NCI-H146 (cell line): ENCODE data around the gene GDF2.

Experiments
- DNase-seq: peaks from one replicate; lab custom pipeline; 2025; lab: John Stamatoyannopoulos, UW

Gene GDF2

DNA sequence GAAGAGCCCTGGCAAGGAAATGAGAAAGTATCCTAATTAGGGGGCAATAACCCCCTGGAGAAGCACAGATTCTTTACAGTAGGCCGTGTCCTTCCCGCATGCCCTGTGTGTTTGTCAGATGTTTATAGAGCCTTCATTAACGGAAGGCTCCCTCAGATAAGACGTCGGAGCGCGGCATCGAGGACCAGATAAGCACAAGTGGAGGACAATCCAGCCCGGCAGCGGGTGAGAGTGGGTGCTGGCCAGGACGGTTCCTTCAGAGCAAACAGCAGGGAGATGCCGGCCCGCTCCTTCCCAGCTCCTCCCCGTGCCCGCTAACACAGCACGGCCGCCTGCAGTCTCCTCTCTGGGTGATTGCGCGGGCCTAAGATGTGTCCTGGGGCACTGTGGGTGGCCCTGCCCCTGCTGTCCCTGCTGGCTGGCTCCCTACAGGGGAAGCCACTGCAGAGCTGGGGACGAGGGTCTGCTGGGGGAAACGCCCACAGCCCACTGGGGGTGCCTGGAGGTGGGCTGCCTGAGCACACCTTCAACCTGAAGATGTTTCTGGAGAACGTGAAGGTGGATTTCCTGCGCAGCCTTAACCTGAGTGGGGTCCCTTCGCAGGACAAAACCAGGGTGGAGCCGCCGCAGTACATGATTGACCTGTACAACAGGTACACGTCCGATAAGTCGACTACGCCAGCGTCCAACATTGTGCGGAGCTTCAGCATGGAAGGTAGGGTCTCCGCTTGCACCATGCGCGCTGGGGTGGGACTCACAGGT, at the start of gene GDF2:
TSS of gene GDF2 (plus strand) at position 155 of the 762 bp plus-strand sequence. CDS start at position 370, 215 bp downstream.
- DNase-seq: no peak

DNA sequence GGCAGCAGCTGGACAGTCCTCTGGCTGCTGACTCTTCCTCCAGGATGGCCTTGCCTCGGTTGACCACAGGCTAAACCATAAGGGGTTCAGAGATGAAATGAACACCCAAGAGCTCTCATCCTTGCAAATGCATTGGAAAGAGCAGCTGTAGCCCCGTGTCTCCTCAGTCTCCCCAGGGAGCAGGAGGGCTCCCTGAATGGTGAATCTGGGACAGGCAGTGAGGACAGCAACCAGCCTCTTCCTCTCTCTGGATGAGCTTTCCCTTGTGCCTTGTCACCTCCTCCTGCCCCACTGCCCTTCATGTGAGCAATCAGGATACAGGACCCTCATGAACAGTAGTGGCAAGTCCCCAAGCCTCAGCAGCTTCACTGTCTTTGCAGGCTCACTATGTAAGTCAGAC, 46.2 kb upstream of the GDF2 start:
- no peak for DNase-seq

DNA sequence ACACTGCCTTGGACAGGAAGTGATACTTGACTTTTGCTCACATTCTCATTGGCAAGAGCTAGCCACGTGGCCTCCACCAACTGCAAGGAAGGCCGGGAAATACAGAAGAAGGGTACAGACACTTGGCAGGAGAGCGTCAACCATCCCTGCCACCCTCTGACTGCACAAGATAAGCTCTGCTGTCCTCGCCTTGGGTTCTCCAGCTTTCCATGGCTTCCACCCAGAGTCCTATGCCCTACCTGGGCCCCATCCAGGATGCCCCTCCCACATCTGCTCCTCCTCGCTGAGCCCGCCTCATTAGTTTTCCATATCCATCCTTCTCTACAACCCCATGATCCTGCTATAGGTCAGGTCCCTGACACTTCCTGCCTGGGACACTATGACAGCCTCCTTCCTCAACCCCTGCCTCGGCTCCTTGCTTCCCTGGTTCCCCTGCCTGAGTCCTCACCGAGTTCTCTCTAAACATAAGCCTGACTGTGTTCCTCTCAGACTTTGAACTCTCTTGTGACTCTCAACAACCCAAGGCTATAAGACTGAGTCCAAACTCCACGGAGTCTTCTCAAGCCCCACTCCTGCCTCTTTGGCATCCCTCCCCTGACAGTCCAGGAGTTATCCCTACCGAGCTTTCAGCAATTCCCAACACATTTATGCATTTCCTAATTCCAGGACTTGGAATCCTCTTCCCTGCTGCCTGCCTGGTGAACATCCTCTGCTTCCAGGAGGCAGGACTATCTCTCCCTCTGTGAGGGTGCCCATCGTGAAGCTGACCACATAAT, 45.5 kb upstream of the GDF2 start:
- no peak for DNase-seq

DNA sequence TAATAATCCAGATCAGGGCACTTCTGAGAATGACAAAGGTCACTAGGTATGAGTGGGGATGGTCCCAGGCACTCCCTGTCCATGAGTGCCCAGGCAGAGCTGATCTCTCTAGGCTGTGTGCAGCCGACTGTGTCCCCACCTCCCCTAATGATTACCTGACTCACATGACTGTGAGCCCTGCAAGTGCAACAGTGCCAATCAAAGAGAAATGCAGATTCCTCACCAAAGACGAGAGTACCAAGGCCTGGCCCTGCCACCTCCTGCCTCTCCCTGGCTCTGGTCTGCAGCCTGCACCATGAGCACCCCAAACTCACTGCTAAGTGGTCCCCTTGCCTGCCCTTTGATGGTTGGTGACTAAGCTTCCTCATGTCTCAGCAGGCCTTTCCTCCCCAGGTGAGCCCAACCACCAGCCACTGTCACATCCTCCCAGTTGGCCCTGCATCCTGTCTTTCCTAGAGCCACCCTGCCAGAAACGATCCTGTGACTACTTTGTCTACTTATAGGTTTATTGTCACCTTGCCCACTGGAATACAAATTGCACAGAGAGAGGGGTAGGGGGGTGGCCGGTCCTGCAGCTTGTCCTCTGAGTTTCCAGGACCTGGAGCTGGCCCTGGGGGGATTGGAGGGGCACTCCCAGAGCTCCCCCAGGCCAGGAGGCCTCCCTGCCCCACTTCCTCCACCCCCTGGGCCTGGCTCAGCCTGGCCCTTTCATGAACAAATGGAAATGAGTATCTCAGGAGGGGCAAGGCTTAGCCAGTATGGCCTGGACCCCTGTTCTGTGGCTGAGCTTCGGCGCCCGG, 44.7 kb upstream of the GDF2 start:
- DNase-seq: no peak

DNA sequence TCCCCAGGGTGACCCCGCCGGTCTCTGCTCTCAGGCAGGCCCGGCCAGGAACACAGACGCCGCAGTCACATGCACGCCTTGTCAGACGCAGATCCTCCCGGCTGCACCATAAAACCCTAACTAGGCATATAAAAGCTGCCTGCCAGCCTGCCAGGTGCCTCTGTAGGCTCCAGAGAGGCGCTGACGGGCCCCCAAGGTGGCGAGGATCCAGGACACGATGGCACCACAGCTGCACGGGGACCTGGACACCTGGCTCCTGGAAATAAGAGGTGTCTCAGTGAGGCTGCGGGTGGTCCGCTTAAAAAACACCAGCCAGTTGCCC, 44.1 kb upstream of the GDF2 start:
- DNase-seq: no peak

DNA sequence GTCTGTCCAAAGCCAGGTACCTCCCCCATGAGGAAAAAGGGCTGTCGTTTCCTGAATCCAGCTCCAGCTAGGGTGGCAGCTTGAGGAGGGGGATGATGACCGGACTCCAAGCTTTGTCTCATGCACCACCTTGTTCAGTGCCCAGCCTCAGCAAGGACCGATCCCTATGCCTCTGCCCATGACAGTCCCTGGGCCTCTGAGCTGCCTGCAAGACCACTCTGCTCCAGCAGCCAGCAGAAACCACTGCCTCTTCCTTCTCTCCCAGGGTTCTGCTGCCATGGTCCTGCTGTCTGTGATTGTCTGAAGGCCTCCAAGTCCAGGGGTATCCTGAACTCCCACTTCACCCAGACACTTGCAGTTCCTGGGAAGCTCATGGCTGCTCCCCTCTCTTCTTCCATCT, 43.5 kb upstream of the GDF2 start:
- no peak for DNase-seq

DNA sequence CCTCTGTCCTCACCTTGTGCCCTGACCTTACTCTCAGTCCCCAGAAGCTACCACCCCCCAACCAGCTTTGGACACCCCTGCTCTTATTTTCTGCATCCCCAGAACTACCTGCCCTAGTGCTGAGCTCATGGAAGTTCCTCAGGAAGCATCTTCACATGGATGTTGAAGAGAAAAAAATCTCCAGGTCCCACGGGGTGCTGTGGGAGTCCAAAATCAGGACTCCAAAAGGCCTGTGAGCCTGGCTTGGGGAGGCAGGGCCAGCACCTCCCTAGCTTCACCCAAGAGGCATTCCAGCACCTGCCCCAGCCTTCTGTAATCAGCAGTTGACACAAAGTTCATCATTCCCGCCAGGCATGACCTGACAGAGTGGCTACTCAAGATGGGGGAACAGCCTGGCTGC, 43.0 kb upstream of the GDF2 start:
- no peak for DNase-seq

DNA sequence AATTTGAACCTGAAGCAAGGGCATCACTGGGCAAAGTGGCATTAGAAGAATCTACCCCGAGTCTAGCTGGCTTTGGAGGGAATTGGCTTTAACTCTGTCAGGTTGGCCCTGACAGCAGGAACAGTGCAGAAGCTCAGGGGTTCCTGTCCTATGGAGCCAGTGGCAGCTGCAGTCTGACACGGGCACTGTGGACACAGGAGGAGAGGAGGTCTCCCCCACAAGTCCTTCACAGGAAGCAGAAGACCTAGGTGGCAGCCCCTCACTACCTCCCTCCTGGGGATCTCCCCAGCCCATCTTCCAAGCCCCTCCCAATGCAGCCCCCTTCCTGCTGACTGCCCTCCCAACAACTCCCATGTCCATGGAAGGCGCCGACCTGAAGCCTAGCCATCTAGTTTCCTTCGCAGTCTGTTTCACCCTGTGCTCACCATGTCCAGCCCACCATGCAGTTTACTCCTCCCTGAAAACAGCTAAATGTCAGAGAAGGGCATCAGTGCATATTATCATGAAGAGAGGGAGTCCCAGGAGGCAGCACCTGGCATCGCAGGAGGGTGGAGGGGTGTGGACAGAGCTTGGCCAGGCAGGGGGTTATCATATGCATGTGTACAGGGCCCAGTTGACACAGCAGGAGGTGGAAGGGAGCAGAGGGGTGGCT, 40.1 kb upstream of the GDF2 start:
- DNase-seq: peak; percentile 70

DNA sequence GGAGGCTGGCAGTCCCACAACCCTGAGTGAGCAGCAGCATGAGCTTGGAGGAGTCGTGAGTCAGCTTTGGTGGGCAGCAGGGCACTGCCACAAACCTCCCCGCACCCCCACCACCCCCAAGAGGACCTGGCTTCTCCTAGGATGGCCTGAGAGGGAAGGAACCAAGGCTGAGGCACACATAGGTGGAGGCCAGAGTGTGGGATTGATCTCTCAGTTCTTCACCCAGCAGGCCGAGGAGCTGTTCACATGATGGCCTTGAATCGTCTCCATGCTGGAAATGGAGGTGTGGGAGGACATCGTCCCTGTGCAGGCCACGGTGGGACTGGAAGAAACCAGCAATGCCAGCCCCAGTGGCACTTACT, 39.6 kb upstream of the GDF2 start:
- DNase-seq: no peak

DNA sequence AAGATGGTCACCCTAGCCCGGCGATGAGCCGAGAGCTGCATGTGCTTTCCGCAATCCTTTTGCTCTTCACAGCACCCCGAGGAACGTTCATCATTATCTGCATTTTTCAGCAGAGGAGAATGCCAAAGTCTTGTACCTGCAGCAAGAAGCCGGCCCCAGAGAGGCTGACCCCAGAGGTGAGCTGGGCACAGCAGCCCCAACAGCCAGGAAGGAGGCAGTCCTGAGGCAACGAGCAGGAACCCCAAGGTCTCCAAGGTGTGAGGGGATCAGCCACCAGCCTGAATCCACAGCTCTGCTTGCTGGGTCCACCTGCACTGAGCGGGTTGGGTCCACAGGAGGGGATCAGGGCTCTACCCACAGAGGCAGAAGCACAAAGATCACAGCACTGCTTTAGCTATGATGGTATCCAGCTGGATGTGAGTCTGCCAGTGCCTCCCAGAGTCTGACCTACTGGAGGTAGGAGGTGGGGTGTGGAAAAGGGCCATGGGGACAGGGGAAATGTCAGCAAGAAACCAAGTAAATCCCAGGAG, 39.1 kb upstream of the GDF2 start:
- no peak for DNase-seq

DNA sequence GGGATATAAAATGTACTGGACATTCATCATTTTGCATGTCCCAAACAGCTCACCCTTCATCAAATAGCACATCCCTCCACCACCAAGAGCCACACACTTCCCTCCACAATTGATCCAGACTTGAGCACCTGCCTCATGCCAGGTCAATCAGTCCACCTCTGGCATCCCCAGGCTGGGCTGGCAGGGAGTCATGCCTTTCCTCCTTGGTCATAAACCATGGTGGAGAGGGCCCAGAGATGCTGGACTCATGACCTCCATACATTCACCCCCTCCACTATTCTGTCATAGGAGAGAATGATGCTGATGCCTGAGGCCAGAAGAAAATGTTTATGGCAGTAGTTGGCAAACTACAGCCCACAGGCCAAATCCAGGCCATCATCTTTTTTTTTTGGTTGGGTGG, 38.4 kb upstream of the GDF2 start:
- DNase-seq: no peak

DNA sequence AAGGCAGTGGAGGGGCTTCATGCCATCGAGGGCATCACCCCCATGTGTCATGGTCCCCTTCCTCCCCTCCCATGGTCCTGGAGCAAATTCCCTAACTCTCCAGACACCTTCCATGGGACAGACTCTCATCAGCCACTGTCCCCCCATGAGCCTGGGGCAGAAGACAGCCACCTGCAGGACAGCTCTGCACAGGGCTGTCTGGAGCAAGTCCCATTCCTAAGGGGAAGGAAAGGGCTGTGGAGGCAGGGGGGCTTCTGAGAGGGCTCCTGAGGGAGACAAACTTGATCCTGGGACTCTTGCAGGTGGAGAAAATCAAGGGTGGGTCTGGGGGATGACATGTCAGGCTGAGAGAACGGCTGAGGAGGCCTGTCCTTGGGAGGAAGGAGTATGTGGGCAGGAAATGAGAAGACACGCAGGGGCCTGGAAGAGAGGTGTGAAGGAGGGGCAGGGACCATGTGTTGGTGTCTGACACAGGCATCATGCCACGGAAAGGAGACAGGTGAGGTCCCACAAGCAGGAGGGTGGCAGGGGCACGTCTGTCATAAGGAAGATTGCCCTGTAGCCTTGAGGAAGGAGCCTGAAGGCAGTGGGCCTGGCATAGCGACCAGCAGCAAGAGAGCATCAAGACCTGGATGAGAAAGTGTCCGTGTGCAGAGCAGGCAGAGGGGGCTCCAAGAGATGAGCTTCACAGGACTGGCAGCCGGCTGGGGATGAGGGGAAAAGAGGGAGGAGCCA, 36.7 kb upstream of the GDF2 start:
- no peak for DNase-seq

DNA sequence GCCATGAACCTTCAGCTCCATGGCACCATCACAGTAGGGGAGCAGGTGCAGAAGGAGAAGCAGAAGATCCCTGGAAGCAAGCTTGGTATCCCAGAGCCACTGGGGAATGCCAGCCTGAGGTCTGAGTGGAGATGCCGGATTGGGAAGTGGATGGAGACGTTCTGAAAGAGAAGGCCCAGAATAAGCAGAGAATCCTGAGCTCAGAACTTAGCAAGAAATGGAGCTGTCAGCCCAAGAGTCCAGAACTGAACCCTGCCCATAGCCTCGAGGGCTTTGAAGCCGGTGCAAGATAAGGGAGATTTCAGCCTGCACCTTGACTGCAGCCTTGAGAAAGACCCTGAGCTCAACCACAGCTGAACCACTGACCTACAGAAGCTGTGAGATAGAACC, 36.1 kb upstream of the GDF2 start:
- no peak for DNase-seq

DNA sequence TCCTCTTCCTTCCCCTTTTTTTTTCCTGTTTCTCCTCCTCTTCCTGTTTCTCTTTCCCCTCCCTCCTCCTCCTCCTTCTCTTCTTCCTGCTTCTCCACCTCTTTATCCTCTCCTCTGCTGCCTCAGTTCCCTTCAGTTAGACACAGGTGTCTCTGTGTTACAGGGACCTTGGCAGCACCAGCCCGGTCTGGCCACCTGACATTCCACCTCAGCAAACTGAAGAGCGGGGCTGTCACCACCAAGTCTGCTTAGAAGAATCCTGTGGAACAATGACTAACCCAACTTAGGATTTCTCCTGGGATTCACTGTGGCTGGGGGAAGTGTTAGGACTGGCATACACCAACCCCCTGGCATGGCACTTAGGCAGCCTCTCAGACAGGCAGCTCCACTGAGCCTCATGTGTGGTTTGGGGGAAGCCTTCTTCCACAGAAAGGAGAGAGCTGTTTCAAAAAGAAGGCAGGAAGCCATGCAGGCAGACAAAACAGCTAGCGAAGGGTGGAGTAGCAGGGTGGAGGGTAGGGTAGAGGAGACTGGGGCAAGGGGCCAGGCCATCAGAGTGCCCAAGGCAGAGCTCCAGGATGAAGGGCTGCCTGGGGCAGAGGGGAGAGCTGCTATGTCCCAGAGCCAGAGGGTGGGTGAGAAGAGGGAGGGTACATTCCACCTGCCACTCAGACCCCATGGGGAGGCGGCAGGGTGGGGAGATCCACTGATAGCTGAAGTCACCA, 35.5 kb upstream of the GDF2 start:
- no peak for DNase-seq

DNA sequence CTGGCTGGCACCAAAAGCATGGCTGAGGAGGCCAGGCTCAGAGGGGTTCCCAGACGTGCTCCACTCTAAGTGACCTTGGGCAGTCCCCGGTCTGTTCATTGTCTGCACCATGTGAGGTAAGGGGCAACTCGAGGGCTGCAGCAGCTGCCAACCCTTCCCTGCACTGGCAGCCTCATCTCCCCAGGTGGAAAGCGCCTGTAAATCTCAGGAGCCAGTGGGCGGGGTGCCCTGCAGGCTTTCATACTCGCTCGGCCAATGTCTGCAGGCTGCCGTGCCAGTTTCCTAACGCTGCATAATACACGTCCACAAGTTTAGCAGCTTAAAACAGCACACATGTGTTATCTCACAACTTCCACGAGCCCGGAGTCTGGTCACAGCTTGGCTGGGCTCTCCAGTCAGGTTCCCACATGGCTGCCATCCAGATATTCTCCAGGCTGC, 34.9 kb upstream of the GDF2 start:
- DNase-seq: no peak

DNA sequence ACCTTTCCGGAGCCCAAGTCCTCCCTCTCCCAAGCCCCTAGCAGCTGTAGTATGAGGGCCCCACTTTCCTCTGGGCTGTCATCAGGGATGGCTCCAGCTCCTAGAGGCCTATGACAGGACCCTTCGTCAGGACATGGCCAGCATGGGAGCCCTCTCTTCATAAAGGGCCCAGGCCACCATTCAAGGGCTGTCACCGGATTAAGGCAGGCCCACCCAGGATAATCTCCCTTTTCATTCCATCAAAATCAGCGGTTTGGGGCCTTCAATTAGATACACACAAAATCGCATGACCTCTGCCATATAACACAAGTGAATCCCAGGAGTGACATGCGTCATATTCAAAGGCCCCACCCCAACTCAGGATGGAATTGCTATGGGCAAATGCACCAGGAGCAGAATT, 34.4 kb upstream of the GDF2 start:
- DNase-seq: no peak

DNA sequence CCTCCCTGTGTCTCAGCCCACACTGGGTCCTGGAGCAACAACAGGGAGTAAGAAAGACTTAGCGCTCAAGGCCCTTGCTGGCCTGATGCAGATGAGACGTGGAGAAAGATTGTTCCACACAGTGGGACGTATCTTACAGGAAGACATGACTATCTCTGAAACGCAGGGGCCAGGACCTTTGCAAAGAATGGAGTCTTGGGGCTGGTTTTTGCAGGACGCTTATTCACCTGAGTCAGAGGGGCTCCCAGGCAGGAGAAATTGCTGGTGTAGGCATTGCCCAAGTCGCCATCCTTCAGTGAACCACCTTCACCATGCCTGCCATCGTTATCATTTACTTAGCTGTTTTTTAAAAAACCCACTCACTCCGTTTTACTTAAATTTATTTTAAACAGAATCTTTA, 34.0 kb upstream of the GDF2 start:
- no peak for DNase-seq

DNA sequence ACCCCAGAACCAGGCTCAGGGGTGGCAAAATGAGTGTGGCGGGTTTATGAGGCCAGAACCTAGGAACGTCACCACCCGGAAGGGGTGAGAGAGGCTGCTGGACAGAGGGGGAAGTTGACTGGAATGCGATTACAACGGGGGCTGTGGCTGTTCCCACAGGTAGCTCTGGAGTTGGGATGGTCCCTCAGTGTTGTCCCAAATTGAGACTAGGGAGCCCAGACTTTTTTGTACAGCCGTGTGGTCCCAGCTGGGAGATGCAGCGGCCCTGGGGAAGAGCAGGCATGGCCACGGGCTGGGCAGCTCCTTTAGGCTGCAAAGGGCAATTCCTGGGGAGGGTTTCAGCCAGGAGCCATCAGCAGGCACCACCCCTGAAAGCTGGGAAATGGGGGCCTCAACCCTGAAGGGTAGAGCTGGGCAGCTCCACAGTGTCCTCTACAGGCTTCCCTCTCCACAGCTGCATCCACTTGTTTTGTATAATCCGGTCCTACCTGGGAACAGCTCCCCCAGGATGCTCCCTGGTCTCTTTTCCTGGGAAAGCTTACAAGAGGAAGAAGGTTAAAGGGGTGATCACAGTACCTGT, 33.2 kb upstream of the GDF2 start:
- no peak for DNase-seq

DNA sequence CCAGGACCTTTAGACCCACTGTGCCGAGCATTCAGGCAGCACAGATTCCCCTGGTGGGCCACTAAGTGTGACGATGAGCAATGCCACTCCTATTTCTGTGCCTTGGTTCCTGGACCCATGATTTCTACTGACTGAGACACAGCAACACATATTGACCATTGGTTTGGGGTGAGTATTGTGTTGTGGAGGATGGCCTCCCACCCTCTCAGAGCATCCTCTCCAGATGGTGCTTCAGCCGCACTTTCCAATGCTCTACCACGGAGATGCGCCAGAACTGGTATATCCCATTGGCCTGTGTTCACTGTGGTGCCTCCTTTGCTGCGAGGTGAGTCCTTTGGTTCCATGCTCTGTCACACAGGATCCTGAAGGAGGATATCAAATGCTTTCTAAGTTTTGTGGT, 32.3 kb upstream of the GDF2 start:
- no peak for DNase-seq

DNA sequence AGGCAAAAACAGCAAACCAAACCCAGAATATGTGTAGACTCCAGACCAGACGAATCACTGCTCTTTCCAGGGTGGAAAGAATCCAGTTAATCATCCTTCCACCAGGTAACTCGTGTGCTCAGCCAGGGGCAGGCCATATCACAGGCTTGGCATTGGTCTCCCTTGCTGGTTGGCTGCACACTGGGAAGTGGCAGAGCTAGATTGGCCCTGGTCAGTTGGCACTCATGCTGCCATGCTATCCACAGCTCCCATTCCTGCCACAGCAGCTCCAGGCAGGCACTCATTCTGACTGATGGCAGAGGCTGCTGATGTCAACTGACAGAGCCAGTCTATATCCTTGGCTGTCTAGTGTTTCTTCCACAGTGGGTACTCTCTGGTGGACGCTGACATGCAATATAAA, 31.9 kb upstream of the GDF2 start:
- no peak for DNase-seq

DNA sequence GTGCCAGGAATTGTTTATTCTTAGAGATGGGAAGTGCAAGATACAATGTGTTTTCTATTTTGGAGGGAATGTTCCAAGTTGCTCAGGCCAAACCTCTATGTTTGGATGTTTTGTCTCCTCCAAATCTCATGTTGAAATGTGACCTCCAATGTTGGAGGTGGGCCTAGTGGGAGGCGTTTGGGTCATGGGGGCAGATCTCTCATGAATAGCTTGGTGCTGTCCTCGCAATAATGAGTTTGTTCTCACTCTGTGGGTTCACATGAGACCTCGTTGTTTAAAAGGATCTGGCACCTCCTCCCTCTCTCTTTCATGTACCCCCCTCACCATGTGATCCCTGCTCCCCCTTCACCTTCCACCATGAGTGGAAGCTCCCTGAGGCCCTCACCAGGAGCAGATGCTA, 30.6 kb upstream of the GDF2 start:
- DNase-seq: no peak
